Measurements from ENCODE around the gene TLE4.
A peak's percentile ranks its signal among the peaks of the same experiment; 100 is the strongest.

The TLE4 gene

GRCh38 chr9:79565245-79565644 lies 6.5 kb upstream of the TLE4 start:
- TF ChIP-seq GATA3 (IDR thresholded peaks at IDR 0.05; ENCODE audit: low read depth, low read length) (no peak), GATA2 (IDR thresholded peaks at IDR 0.05; ENCODE audit: low read depth, low read length) (no peak)

- TF ChIP-seq GATA2 (IDR thresholded peaks at IDR 0.05; ENCODE audit: low read depth, low read length): no peak
- TF ChIP-seq GATA3 (IDR thresholded peaks at IDR 0.05; ENCODE audit: low read depth, low read length): no peak
Measured at GRCh38 chr9:79567671-79568098, 4.1 kb upstream of the TLE4 start.

GRCh38 chr9:79568337-79569101 lies 3.2 kb upstream of the TLE4 start:
- TF ChIP-seq GATA2 (IDR thresholded peaks at IDR 0.05; ENCODE audit: low read depth, low read length) (no peak), GATA3 (IDR thresholded peaks at IDR 0.05; ENCODE audit: low read depth, low read length) (no peak)

DNA sequence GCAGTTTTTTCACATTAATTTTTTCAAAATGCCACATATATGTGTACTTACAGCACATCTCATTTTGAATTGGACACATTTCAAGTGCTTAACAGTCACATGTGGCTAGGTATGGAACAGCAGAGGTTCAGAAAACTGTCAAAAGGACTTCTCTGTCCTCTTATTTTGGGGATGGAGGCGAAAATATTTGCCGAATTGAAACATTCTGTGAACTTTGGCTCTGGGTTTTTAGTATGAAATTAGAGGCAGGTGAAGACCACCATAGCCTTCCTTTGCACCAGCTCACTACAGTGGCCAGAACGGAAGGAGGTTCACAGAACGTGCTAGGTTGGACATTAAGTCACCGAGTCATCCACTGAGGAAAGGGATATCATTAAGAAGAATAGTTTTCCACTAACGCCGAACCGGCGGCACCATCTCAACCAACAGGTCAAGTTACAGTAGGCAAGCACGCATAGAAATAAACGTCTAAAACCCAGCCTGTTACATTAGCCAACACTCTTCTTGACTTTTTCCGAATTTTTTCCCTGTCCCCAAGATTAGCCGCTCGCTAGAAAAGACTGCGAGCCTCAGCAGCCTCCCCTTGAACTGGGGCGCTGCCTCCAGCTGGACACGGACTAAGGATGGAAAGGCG lies 1.8 kb upstream of the TLE4 start:
- no peak for TF ChIP-seq GATA2 (IDR thresholded peaks at IDR 0.05; ENCODE audit: low read depth, low read length)
- no peak for TF ChIP-seq GATA3 (IDR thresholded peaks at IDR 0.05; ENCODE audit: low read depth, low read length)

- TF ChIP-seq GATA2 (IDR thresholded peaks at IDR 0.05; ENCODE audit: low read depth, low read length): no peak
- TF ChIP-seq GATA3 (IDR thresholded peaks at IDR 0.05; ENCODE audit: low read depth, low read length): no peak
Measured at GRCh38 chr9:79570448-79571308, 1.1 kb upstream of the TLE4 start.

- no peak for TF ChIP-seq GATA2 (IDR thresholded peaks at IDR 0.05; ENCODE audit: low read depth, low read length)
- TF ChIP-seq GATA3 (IDR thresholded peaks at IDR 0.05; ENCODE audit: low read depth, low read length): no peak
Measured at GRCh38 chr9:79572032-79572607, 355 bp downstream of the TLE4 start.

GRCh38 chr9:79572608-79573411 lies 1.0 kb downstream of the TLE4 start:
- TF ChIP-seq GATA2 (IDR thresholded peaks at IDR 0.05; ENCODE audit: low read depth, low read length) (no peak), GATA3 (IDR thresholded peaks at IDR 0.05; ENCODE audit: low read depth, low read length) (no peak)

DNA sequence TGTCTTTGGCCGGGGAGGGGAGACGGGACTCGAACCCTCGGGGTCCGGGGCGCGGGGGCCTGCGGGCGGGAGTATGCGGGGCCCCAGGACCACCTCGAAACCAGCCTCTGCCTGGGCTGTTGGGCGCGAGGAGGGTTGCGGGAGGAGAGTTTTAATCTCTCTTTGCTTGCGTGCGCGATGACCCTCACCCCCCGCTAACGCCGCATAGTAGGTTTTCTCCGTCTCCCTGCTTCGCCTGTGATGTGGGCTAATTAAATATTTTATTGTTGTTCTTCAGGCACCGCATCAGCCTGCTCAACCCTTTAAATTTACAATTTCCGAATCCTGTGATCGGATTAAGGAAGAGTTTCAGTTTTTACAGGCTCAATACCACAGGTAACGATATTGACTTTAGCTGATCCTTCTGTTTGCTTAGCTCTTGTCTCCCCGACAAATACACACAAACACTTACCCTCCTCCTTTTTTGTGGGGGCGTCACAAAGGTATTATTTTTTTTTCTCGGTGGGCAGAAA lies 1.7 kb downstream of the TLE4 start:
- TF ChIP-seq GATA3 (IDR thresholded peaks at IDR 0.05; ENCODE audit: low read depth, low read length) (no peak), GATA2 (IDR thresholded peaks at IDR 0.05; ENCODE audit: low read depth, low read length) (no peak)

GRCh38 chr9:79574136-79574535 lies 2.4 kb downstream of the TLE4 start:
- no peak for TF ChIP-seq GATA3 (IDR thresholded peaks at IDR 0.05; ENCODE audit: low read depth, low read length)
- TF ChIP-seq GATA2 (IDR thresholded peaks at IDR 0.05; ENCODE audit: low read depth, low read length): no peak

- TF ChIP-seq GATA2 (IDR thresholded peaks at IDR 0.05; ENCODE audit: low read depth, low read length) (no peak), GATA3 (IDR thresholded peaks at IDR 0.05; ENCODE audit: low read depth, low read length) (no peak)
Measured at GRCh38 chr9:79574781-79575180, 3.0 kb downstream of the TLE4 start.

DNA sequence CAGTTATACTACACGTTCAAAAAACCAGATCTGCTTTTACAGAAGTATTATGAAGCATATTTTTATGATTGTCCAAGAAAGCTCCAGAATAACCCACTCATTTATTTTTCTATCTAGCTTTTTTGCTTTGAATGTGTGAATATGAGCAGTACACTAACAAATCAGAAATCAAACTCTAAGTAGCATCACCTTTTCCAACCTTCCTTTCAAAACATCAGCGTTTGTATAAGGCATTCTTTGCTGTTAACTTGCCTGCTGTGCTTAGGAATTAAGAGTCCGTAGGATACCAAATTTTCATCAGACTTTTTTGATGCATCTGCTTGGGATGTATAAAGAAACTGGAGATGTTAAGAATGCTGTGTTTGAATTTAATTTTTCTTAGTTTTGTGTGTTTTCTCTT lies 3.8 kb downstream of the TLE4 start:
- no peak for TF ChIP-seq GATA2 (IDR thresholded peaks at IDR 0.05; ENCODE audit: low read depth, low read length)
- TF ChIP-seq GATA3 (IDR thresholded peaks at IDR 0.05; ENCODE audit: low read depth, low read length): no peak

GRCh38 chr9:79577969-79578723 lies 6.4 kb downstream of the TLE4 start:
- TF ChIP-seq GATA2 (IDR thresholded peaks at IDR 0.05; ENCODE audit: low read depth, low read length) (no peak; the same call in 1 of the 2 replicates), GATA3 (IDR thresholded peaks at IDR 0.05; ENCODE audit: low read depth, low read length) (peak; percentile 76)

Data from SH-SY5Y (cell line).